HG03442 (cell line): ENCODE measurements around the gene CHIC2.

Experiments used
- ATAC-seq: cut with Tn5 transposase; IDR thresholded peaks from one replicate; pipeline ENCODE4 v1.9.1; 2021; ENCODE audit warnings: mild to moderate bottlenecking, moderate library complexity; ENCODE audit not compliant: unreplicated experiment

CHIC2 gene

GRCh38 chr4:54093324-54094240 lies 29.2 kb upstream of the CHIC2 start:
- no peak for ATAC-seq

GRCh38 chr4:54092405-54093323 lies 28.3 kb upstream of the CHIC2 start:
- no peak for ATAC-seq

DNA sequence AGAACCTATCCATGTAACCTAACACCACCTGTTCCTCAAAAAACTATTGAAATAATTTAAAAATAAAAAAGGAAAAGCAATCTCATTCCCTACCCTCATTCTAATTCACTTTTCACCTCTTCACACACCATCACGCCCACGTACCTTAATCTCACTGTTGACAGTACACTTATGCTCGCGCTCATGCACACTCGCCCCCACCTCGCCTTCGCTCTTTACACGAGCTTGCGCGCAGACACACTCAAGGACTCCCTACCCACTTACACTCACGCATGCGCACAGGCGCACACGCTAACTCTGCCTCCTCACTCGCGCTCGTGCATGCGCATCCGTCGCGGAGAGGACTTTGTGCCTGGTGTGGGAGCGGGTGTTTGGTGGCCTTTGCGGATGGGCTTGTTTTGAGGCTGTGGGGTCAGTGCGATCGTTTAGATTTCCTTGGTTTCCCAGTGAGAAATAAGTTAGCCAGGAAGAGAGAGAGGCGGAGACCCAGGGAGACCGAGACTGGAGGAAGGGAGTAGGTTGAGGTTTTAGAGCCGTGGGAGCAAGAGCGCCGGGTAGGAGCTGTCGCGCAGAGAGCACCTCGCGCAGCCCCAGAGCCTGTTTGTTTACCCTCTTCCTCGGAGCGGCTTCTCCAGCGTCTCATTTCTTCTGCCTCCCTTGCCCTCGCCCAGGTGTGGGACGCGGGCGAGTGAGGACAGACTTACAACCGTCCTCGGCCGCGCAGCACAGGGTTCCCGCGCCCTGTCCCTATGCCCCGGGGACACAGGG lies 27.4 kb upstream of the CHIC2 start:
- peak; percentile 60 for ATAC-seq

DNA sequence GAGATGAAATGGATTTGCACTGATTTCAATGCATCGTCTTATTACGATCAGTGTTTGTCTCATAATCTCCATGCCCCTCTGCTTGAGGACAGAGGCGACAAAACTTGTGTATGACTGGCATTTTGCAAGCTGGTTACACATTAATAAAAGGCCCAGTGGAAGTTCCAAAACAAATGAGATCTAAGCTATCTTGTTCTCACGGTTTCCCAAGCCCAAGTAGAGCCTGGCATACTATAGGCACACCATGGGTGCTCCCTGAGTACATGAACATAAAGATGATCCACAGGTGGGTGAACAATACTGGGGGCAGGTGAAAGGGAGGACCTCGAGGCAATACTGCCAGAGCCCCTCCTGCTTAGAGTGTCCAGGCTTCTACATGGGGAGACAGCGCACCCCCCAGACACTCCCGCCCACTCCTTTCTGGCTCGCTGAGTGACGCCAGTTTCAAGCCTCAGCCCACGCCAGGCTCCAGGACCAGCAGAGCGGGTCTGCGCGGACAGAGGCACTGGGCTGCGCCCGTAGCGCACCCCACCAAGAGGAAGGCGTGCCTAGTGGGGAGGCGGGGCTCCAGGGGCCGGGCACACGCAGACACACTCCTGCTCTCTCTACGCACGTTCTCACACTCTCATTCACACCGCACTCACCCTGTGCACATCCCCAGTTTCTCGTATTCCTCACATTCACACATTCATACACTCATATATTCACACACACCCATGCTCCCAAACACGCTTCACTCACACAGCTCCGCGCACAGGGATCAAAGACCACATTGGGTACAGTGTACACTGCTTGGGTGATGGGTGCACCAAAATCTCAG lies 26.6 kb upstream of the CHIC2 start:
- peak; percentile 69 for ATAC-seq

DNA sequence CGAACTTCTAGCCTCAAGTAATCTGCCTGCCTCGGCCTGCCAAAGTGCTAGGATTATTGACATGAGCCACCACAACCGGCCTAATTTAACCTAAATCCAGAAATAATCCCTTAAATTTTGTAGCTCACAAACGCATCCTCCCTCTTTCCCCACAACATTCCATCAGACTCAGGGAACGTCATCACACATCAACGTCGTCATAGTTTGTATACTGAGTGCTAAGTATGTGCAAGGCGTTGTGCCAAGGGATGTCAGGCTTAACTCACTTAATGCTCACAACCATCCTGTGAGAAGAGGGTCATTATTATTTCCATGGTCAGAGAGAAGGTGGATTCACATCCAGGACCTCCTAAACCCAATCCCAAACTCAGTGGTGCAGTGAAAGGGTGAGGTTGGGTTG lies 26.0 kb upstream of the CHIC2 start:
- ATAC-seq, result no peak

DNA sequence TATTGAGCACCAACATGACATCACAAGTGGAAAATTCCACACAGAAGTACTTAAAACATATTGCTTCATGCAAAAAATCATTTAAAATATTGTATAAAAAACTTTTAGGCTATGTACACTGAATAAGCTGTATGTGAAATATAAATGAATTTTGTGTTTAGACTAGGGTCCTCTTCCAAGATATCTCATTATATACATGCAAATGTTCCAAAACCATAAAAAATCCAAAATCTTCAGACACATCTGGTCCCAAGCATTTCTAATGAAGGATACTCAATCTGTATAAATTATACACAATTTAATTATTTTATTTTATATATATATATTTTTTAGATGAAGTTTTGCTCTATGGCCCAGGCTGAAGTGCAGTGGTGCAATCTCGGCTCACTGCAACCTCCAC lies 25.5 kb upstream of the CHIC2 start:
- no peak for ATAC-seq

DNA sequence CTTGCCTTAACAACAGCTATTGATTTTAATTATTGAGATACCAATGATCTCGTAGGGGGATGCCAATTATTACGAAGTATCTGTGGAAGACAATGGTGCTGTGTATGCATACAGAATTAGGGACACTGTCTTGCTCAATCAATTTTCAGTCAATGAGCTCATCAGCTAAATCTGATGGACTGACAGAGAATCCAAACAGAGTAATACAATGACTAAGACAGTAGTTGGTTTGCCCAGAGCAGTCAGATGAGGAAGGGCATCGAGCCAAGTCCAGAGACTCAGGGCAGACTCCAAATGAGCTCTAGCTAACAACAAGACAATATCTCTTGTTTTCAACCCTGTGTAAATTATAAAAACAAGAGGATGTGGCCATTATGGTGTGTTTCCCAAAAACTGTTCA lies 20.9 kb upstream of the CHIC2 start:
- ATAC-seq, result no peak

DNA sequence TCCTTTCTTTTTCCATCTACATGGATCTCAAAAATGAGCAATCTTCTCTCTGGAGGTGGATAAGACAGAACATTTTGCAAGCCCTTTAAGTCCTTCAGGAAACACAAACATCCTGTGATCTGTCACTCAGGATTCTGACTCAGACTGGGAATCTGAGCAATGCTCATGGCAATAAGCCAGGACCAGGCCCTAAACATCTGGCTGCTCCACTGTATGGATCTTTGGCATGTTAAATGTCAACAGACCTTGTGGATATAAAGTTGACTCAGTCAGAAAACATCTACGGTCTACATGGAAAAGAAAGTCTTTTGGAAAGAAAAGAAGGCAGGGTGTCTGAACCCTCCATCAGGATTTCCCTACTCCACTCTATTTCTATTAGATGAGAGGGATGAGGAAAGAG lies 17.8 kb upstream of the CHIC2 start:
- no peak for ATAC-seq

GRCh38 chr4:54077812-54078211 lies 13.4 kb upstream of the CHIC2 start:
- ATAC-seq, result no peak

- no peak for ATAC-seq
Observed at GRCh38 chr4:54076673-54077072, 12.3 kb upstream of the CHIC2 start.

GRCh38 chr4:54074381-54074780 lies 10.0 kb upstream of the CHIC2 start:
- no peak for ATAC-seq

DNA sequence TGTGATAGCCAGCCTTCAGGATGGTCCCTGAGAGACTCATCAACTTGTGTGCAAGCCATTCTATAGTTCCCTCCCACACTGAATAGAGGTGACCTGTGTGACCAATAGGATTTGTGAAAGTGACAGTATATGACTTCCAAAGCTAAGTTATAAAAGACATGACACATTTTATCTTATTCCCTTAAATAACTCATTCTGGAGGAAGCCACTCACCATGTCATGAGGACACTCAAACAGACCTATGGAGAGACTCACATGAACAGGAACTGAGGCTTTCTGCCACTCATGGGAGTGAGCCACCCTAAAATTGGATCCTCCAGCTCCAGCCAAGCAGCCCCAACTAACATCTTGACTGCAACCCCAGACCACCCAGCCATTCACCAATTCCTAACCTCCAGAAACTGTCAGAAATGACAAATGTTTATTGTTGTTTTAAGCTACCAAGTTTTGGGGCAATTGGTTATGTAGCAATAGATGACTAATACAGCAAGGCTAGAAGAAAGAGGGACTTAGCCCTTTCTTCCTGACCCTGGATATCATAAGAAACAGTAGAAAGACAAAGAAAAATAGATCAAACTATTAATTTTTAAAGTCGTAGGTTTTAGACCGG lies 9.0 kb upstream of the CHIC2 start:
- no peak for ATAC-seq

DNA sequence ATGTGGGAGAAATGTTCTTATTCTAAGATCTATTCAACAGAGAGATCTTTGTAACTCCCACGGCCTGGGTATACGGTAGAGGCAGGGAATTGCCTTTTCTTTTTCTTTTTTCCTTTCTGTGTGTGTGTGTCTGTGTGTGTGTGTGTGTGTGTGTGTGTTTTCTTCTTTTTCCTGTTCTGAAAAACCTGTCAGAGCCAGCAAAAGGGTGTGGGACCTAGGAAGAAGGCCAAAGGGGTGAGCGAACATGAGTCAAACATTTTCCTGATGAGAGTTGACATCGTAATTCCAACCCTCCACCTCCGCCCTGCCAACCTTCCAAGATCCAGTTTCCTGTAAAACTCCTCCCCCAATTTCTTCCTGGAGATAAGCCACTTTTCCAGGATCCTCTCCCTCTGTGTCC lies 2.8 kb upstream of the CHIC2 start:
- ATAC-seq, result no peak

GRCh38 chr4:54066718-54067129 lies 2.3 kb upstream of the CHIC2 start:
- no peak for ATAC-seq

DNA sequence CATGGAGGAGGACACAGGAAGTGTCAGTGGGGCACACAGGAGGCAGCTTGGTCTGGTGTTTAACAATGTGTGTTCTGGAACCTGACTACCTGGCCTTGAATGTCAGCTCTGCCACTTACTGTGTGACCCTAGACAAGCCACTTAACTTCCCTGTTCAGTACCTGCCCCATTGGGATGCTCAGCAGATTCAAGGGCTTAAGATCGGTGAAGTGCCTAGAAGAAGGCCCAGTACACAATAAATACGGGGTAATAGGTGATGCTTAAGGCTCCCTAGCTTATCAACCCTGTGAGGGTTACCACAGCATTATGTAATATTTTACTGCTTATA lies 1.6 kb upstream of the CHIC2 start:
- no peak for ATAC-seq

DNA sequence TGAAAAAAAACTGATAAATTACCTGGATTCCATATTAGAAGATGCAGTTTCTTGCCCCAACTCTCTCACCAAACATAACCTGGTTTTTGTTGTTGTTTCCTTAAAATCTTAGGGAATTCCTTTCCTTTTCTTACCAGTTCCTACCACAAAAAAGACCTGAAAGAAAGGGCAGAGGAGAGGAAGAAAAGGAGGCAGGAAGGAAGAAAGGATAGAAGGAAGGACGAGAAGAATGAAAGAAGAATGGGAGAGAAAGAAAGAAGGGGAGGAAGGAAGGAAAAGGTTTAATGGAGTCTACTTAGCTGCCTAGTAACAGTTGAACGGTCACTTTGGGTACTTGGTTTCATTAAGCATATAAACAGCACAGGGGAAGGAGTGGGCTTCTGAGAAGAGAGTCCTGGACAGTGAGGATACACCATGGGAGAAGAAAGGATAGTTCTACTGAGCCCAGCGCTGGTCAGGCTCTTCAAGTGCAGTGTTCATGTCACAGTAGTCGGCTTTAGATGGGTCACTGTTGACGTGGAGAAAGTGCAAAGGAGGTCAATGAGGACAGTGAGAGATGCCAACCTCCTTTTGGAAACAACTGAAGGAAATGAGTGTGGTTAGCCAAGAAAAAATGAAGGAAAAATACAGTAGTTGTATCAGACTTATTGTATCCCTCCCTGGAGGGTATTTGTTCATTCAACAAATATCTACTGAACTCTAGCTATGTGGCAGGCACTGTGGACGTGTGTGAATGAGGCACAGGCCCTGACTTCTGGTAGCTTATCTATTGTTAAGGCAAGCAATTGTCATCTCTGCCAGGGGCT lies 1.1 kb upstream of the CHIC2 start:
- ATAC-seq, result no peak

DNA sequence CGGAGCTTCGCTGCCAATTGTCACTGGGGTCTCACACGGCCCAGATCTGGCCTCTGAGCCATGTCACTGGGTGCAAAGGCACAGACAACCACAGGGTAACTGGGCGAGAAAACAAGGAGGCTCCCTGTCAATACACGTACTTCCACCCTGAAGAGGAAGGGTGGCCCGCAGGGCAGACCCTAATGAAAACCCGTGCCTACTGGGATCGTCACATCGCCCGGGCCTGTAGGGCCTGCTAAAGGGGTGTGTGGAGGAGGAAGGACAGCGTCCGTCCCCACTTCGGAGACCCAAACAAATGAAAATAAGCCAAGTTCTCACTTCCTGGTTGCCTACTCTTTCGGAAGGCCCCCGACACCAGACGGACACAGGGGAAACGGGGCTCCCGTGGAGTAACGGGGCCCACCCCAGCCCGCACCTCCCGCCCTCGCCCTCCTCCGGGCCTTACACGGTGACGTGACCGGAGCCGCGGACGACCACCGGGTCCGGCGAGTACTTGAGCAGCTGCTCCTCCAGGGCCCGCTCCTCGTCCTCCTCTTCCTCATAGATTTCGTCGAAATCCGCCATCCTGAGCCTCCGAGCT lies 578 bp downstream of the CHIC2 start:
- peak; percentile 18 for ATAC-seq

- ATAC-seq, result no peak
Observed at GRCh38 chr4:54063229-54063628, 1.2 kb downstream of the CHIC2 start.

GRCh38 chr4:54062392-54062791 lies 2.0 kb downstream of the CHIC2 start:
- no peak for ATAC-seq
